NT2/D1 (cell line): ENCODE data around the gene ACER3.

Experiments
- SUZ12 ChIP-seq: IDR thresholded peaks from 2 replicates; pipeline ENCODE4 v1.6.1; 2011; ENCODE audit not compliant: insufficient read length, insufficient read depth; ENCODE audit errors: extremely low read depth
- YY1 ChIP-seq: IDR thresholded peaks from 2 replicates; pipeline ENCODE4 v1.6.1; 2011; ENCODE audit not compliant: insufficient read length, insufficient read depth

DNA sequence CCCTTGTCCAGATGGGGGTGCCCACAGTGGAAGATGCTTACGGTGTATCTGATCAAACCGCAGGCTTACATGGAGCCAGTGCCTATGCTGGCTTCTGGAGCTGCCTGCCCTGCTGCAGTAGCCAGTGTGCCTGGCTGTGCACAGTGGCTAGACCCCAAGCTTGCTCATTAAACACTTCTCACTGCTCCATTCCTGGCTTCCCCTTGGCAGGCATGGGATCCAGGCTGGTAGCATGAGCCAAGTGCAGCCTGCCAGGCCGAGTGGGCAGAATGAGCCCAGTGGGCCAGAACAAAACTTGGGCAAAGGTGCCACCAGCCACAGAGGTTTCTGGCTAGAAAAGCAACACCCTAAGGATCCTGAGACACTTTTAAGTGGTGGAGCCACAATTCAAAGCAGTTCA lies 118.1 kb downstream of the ACER3 start:
- TF ChIP-seq YY1 (no peak), SUZ12 (no peak)
